Body of pancreas (tissue), 4 donors: Measurements from ENCODE around the gene RANBP17. TPM values are rescaled to one million over a fixed set of nuclear protein-coding genes. Genes with fewer than 3 reads are reported as not detected.

Source experiments
- ATAC-seq: fragments of 150-250 bp; one replicate; pipeline ENCODE4 v1.9.1; 2016
- DNase-seq, 4 donors: peaks; one replicate each; pipeline ENCODE4 v3.0.0-alpha.2; 2019
- H3K27ac ChIP-seq, 4 donors: fragments of 200-600 bp; sonication (generic); 1 replicate in 3 of 4; 2 replicates in 1 of 4; pipeline versions ENCODE4 v1.5.1 to v1.6.1; 2016 to 2019; ENCODE audit warnings: mild to moderate bottlenecking in 1 of 4, mixed read lengths in 1 of 4, moderate library complexity in 1 of 4
- H3K27me3 ChIP-seq, 2 donors: fragments of 200-600 bp; sonication (generic); one replicate each; pipeline ENCODE4 v1.6.0; 2016; ENCODE audit warnings: mild to moderate bottlenecking in 1 of 2
- H3K36me3 ChIP-seq, 2 donors: fragments of 200-600 bp; sonication (generic); replicated peaks in 1 of 2; 2 replicates each; pipeline ENCODE4 v1.5.1; 2016; ENCODE audit warnings: low read depth in 2 of 2; ENCODE audit not compliant: insufficient read depth in 1 of 2
- H3K4me1 ChIP-seq: fragments of 200-600 bp; sonication (generic); one replicate; pipeline ENCODE4 v1.6.0; 2016
- H3K4me3 ChIP-seq, 2 donors: fragments of 200-600 bp; sonication (generic); 1 replicate in 1 of 2; 2 replicates in 1 of 2; pipeline ENCODE4 v1.5.1; 2016 to 2019
- H3K9me3 ChIP-seq, 3 donors: fragments of 200-600 bp; sonication (generic); 1 replicate in 2 of 3; 2 replicates in 1 of 3; pipeline ENCODE4 v1.5.1; 2016
- POLR2A ChIP-seq, 3 donors: fragments of 450-650 bp; IDR thresholded peaks; one replicate each; pipeline ENCODE4 v1.6.1; 2016; ENCODE audit warnings: antibody characterized with exemption in 3 of 3, mild to moderate bottlenecking in 2 of 3
- WGBS, 2 donors: methylation state at CpG; one replicate each; pipeline ENCODE4 v1.1.5; 2017; 5-methylcytosine and 5-hydroxymethylcytosine counted together
- intact Hi-C: fragments of 100-400 bp; cut with DNase I; formaldehyde crosslinking; loops from one replicate; pipeline ENCODE4 v1.15.1; 2023
- total RNA-seq, 2 donors: library from RNA; depleted of rRNA; stranded (reverse); fragments of >200 nt; gene quantifications; one replicate each; pipeline ENCODE4 v1.1.0, GENCODE V29; 2016
- TF ChIP-seq, protein P1 (sequence below), 7 experiments: fragments of 450-650 bp in 4 of 7; fragments of 200-600 bp in 3 of 7; sonication (generic) in 3 of 7; IDR thresholded peaks; one replicate each; pipeline ENCODE4 v1.5.1; 2016 to 2019; ENCODE audit warnings: antibody characterized with exemption in 7 of 7

The RANBP17 gene
- total RNA-seq, 2 donors from 2014 or later = 6.6 to 9.1 TPM

DNA sequence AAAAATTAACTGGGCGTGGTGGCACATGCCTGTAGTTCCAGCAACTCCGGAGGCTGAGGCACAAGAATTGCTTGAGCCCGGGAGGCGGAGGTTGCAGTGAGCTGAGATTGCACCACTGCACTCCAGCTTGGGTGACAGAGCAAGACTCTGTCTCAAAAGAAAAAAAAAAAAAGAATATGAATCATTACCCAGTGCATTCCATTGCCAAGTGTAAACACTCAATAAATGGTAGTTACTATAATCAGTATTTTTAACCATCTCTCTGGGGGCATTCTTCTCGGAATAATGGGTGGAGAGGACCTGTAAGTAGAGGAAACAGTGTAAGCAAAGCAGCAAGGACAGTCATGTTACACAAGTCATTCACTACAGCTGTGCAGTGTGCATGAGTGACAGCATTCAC is 13.8 kb upstream of the RANBP17 start:
- no peak overlapping the region for H3K4me3 ChIP-seq
- no peaks in the 10 kb centered on the region for H3K36me3 ChIP-seq
- H3K9me3 ChIP-seq = no peaks in the 10 kb centered on the region
- H3K4me1 ChIP-seq = no peaks in the 10 kb centered on the region
- intact Hi-C loops = no loop called here
- WGBS, 2 donors = 59 to 61% methylated on average over 5 of the region's 5 CpGs
- no peaks in the 10 kb centered on the region for H3K27me3 ChIP-seq
- TF ChIP-seq, protein P1, sequence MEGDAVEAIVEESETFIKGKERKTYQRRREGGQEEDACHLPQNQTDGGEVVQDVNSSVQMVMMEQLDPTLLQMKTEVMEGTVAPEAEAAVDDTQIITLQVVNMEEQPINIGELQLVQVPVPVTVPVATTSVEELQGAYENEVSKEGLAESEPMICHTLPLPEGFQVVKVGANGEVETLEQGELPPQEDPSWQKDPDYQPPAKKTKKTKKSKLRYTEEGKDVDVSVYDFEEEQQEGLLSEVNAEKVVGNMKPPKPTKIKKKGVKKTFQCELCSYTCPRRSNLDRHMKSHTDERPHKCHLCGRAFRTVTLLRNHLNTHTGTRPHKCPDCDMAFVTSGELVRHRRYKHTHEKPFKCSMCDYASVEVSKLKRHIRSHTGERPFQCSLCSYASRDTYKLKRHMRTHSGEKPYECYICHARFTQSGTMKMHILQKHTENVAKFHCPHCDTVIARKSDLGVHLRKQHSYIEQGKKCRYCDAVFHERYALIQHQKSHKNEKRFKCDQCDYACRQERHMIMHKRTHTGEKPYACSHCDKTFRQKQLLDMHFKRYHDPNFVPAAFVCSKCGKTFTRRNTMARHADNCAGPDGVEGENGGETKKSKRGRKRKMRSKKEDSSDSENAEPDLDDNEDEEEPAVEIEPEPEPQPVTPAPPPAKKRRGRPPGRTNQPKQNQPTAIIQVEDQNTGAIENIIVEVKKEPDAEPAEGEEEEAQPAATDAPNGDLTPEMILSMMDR (IDR thresholded peaks at IDR 0.05) = no peak
- TF ChIP-seq POLR2A (IDR thresholded peaks at IDR 0.05) = no peak
- DNase-seq (no peak), ATAC-seq (no peak)
- H3K27ac ChIP-seq = no peak overlapping the region

DNA sequence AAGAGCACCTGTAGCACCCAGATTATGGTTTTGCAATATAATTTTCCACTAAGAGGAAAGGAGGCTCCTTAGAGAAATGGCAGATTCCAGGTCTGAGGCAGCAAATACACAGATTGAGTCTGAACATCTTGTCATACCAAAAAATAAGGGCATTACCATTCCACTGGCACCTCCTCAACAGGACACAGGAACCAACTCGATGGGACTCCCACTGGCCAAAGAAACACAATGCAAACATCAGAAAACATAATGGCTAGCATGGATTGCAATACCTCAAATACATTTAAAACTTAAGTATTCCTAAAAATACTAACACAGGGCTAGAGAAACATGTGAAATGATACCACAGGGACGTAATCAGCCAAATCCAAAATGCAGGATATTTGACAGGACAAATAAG is 12.4 kb upstream of the RANBP17 start:
- DNase-seq (no peak), ATAC-seq (no peak)
- Histone ChIP-seq H3K36me3 (no peaks in the 10 kb centered on the region), H3K9me3 (no peaks in the 10 kb centered on the region), H3K4me1 (no peaks in the 10 kb centered on the region), H3K27me3 (no peaks in the 10 kb centered on the region), H3K27ac (no peak overlapping the region), H3K4me3 (no peak overlapping the region)
- 76 to 81% methylated on average over 2 of the region's 2 CpGs for WGBS, 2 donors
- intact Hi-C loops = no loop called here
- TF ChIP-seq, protein P1 (IDR thresholded peaks at IDR 0.05) = no peak
- TF ChIP-seq POLR2A (IDR thresholded peaks at IDR 0.05) = no peak

DNA sequence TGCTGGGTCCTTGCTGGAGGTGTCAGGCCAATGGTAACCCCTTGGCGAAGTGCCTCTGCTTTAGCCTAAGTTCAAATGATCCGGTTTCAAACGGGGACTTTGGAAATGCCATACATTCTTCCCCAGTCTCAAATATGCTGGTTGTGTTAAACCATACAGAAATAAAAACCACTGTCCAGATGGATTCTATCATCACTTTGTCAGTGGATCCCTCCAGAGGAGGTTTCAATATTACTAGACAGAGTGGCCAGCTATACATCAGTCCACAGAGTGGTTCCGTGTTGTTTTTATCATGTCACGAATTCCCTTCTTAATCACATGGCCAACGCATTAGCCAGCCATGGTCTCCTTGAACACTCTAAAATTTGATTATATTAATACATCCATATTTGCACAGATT is 7.3 kb upstream of the RANBP17 start:
- DNase-seq = no peak
- TF ChIP-seq, protein P1 (IDR thresholded peaks at IDR 0.05) = no peak
- TF ChIP-seq POLR2A (IDR thresholded peaks at IDR 0.05) = no peak
- Histone ChIP-seq H3K4me3 (no peak overlapping the region), H3K9me3 (no peaks in the 10 kb centered on the region), H3K4me1 (no peaks in the 10 kb centered on the region), H3K27me3 (no peaks in the 10 kb centered on the region), H3K36me3 (no peaks in the 10 kb centered on the region), H3K27ac (no peak overlapping the region)
- intact Hi-C loops = no loop called here
- WGBS, 2 donors = 86 to 93% methylated on average over 6 of the region's 6 CpGs
- no peak for ATAC-seq

DNA sequence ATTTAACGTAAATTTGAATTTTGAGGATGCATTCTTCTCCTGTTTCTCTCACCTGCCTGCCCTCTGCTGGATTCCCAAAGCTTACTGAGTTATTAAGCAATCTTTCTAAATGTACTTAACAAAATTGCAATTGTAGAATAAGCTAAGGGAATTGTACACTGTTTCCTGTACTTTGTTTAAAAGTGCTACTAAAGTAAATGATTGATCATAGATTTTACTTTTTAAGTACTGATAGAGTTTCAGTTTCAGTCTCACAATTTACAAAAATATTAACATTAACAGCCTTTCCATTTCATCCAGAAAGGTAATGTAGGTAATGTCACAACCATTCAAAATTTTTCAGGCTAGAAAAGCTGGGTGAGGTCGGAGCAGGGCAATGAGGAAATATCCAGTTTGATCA is 4.8 kb upstream of the RANBP17 start:
- Histone ChIP-seq H3K4me1 (no peaks in the 10 kb centered on the region), H3K36me3 (no peaks in the 10 kb centered on the region), H3K9me3 (peaks cover 0 to 11% (median 0%) of the 10 kb centered on the region in 3 donors), H3K27ac (no peak overlapping the region), H3K27me3 (no peaks in the 10 kb centered on the region), H3K4me3 (no peak overlapping the region)
- intact Hi-C loops = no loop called here
- ATAC-seq (no peak), DNase-seq (no peak)
- 69 to 74% methylated on average over 2 of the region's 2 CpGs for WGBS, 2 donors
- TF ChIP-seq, protein P1 (IDR thresholded peaks at IDR 0.05) = no peak
- no peak for TF ChIP-seq POLR2A (IDR thresholded peaks at IDR 0.05)

DNA sequence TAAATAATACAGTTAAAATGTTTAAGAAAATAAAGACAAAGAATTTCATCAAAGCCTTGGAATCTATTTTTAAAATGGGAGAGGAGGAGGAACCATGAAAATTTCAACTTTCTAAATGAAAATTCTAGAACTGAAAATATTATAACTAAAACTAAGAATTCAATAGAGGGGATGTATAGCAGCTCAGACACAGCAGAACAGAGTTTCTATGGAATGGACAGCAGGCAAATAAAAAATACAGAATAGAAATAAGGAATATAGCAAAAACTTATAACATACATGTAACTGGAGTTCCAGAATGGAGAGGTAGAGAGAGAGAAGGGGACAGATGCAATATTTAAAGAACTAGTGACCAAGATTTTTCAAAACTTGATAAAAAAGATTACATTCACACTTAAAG is 1.4 kb upstream of the RANBP17 start:
- Histone ChIP-seq H3K27me3 (no peaks in the 10 kb centered on the region), H3K9me3 (peaks cover 0 to 11% (median 0%) of the 10 kb centered on the region in 3 donors), H3K4me1 (peaks cover 9% of the 10 kb centered on the region), H3K27ac (no peak overlapping the region), H3K36me3 (no peaks in the 10 kb centered on the region), H3K4me3 (no peak overlapping the region)
- ATAC-seq (no peak), DNase-seq (no peak)
- no peak for TF ChIP-seq POLR2A (IDR thresholded peaks at IDR 0.05)
- TF ChIP-seq, protein P1 (IDR thresholded peaks at IDR 0.05) = no peak
- intact Hi-C loops = no loop called here
